HepG2 (cell line): ENCODE results near the gene ZCCHC18. TPM values are rescaled to one million over a fixed set of nuclear protein-coding genes. Genes with fewer than 3 reads are reported as not detected.

Experiments
- ATAC-seq: fragments of 200-7000 bp; cut with Tn5 transposase; 3 replicates; pipeline ENCODE4 v1.9.1; 2020; ENCODE audit warnings: mild to moderate bottlenecking, moderate library complexity
- BruUV-seq: library from RNA; stranded (reverse); fragments of 400-500 nt; replicated peaks from 2 replicates; lab custom pipeline; 2021; lab: Mats Ljungman, UMichigan
- CTCF ChIA-PET: fragments of 300-600 bp; formaldehyde crosslinking; extraction: SDS; loops from one replicate; lab custom pipeline; 2021; ENCODE audit warnings: low total read pairs, inconsistent platforms, low intra/inter-chr PET ratio; lab: Yijun Ruan, JAX
- POLR2A ChIA-PET: fragments of 350-600 bp; sonication (Branson Sonifier 250); formaldehyde crosslinking; loops from one replicate; lab custom pipeline; 2020; ENCODE audit warnings: antibody characterized with exemption, inconsistent platforms; lab: Yijun Ruan, JAX
- DNase-seq: peaks from one replicate; pipeline ENCODE4 v3.0.0-alpha.2; 2015; ENCODE audit warnings: low spot score
- FAIRE-seq: peaks from 3 replicates; lab custom pipeline; 2011; peaks lifted over from hg19 to GRCh38; lab: Jason Lieb, UNC
- H2AFZ ChIP-seq: one replicate; pipeline ENCODE4 v1.6.1; 2011; ENCODE audit warnings: low read length, inconsistent platforms
- H3K27ac ChIP-seq: fragments of 300-600 bp; 3 replicates; pipeline ENCODE4 v1.8.0; 2011; ENCODE audit warnings: mixed run types, mild to moderate bottlenecking, mixed read lengths, low read length, inconsistent platforms; ENCODE audit not compliant: insufficient read depth; ENCODE audit errors: extremely low read length
- H3K27me3 ChIP-seq, 2 experiments: fragments of 200-600 bp in 1 of 2; 2 replicates in 1 of 2; 3 replicates in 1 of 2; pipeline versions ENCODE4 v1.6.0 to v1.8.0; 2011; ENCODE audit warnings: low read length in 2 of 2, mild to moderate bottlenecking in 2 of 2, moderate library complexity in 2 of 2, inconsistent platforms in 1 of 2; ENCODE audit not compliant: insufficient read depth in 2 of 2, control insufficient read depth in 1 of 2
- H3K36me3 ChIP-seq, 2 experiments: fragments of 200-600 bp in 1 of 2; replicated peaks in 1 of 2; 2 replicates in 1 of 2; 3 replicates in 1 of 2; pipeline versions ENCODE4 v1.5.1 to v1.8.0; 2011; ENCODE audit warnings: low read length in 2 of 2, inconsistent platforms in 1 of 2; ENCODE audit not compliant: insufficient read depth in 2 of 2, control insufficient read depth in 1 of 2
- H3K4me1 ChIP-seq: 2 replicates; pipeline ENCODE4 v1.5.1; 2012; ENCODE audit warnings: low read length, inconsistent platforms; ENCODE audit not compliant: insufficient read depth
- H3K4me2 ChIP-seq: 2 replicates; pipeline ENCODE4 v1.6.0; 2011; ENCODE audit warnings: low read depth, low read length, inconsistent platforms
- H3K4me3 ChIP-seq, 3 experiments: fragments of 200-600 bp in 1 of 3; sonication (generic), shearing (Covaris generic) in 1 of 3; replicated peaks in 1 of 3; 2 replicates each; pipeline ENCODE4 v1.5.1; 2011 to 2016; ENCODE audit warnings: low read length in 3 of 3, inconsistent platforms in 2 of 3, low read depth in 2 of 3, mild to moderate bottlenecking in 2 of 3, control low read depth in 1 of 3, mixed read lengths in 1 of 3; ENCODE audit not compliant: insufficient read depth in 1 of 3
- H3K79me2 ChIP-seq: one replicate; pipeline ENCODE4 v1.6.1; 2011; ENCODE audit warnings: low read length, inconsistent platforms; ENCODE audit not compliant: insufficient read depth
- H3K9ac ChIP-seq: 2 replicates; pipeline ENCODE4 v1.6.0; 2011; ENCODE audit warnings: mild to moderate bottlenecking, low read depth, low read length, inconsistent platforms; ENCODE audit not compliant: insufficient read depth
- H3K9me3 ChIP-seq: 2 replicates; pipeline ENCODE4 v1.5.1; 2012; ENCODE audit warnings: mild to moderate bottlenecking, low read length
- H4K20me1 ChIP-seq: 2 replicates; pipeline ENCODE4 v1.6.0; 2011; ENCODE audit warnings: inconsistent platforms, mild to moderate bottlenecking, low read length, moderate library complexity; ENCODE audit not compliant: insufficient read depth
- HINFP ChIP-seq: sonication (generic); formaldehyde crosslinking; IDR thresholded peaks from 2 replicates; pipeline ENCODE4 v1.4.0; 2020; ENCODE audit warnings: low read depth, mild to moderate bottlenecking, missing genetic modification reagents
- KDM1A ChIP-seq: IDR thresholded peaks from 2 replicates; pipeline ENCODE4 v1.6.1; 2016; ENCODE audit warnings: missing compliant biosample characterization
- TRIM24 ChIP-seq: sonication (generic); formaldehyde crosslinking; IDR thresholded peaks from 2 replicates; pipeline ENCODE4 v1.8.0; 2022; ENCODE audit warnings: mild to moderate bottlenecking, missing genetic modification reagents
- ZNF232 ChIP-seq: sonication (generic); formaldehyde crosslinking; IDR thresholded peaks from 2 replicates; pipeline ENCODE4 v1.4.0; 2020; ENCODE audit warnings: missing genetic modification reagents, borderline replicate concordance
- WGBS: methylation state at CpG from one replicate; pipeline ENCODE4 v1.1.6; 2017; ENCODE audit warnings: low lambda C conversion rate; 5-methylcytosine and 5-hydroxymethylcytosine counted together
- in situ Hi-C: cut with HindIII; loops from 2 replicates; pipeline ENCODE4 v1.10.0; 2017; ENCODE audit warnings: low pct_unique_long_range_greater_than_20kb; ENCODE audit not compliant: extremely low pct_ligation_motif_present
- intact Hi-C: fragments of 100-400 bp; cut with micrococcal nuclease; formaldehyde crosslinking; loops from one replicate; pipeline ENCODE4 v1.10.0; 2022; ENCODE audit not compliant: unreplicated experiment
- polyA plus RNA-seq, 8 experiments: library from polyadenylated mRNA; depleted of rRNA in 3 of 8; stranded (reverse) in 7 of 8; unstranded in 1 of 8; fragments of >200 nt; fragmentation: Illumina TruSeq in 4 of 8; extraction: Trizol in 4 of 8; gene quantifications; 2 replicates each; pipeline versions ENCODE4 v1.2.1 to v1.2.3, GENCODE V29; 2011 to 2016; ENCODE audit warnings: low read depth in 4 of 8, missing spikeins in 1 of 8, mixed read lengths in 1 of 8; ENCODE audit not compliant: insufficient read depth in 1 of 8
- total RNA-seq, 5 experiments: library from RNA; depleted of rRNA; stranded (reverse); fragments of >200 nt; fragmentation: Illumina TruSeq; extraction: Trizol; gene quantifications; 2 replicates each; pipeline ENCODE4 v1.2.3, GENCODE V29; 2016; ENCODE audit warnings: low read depth in 1 of 5
- TF ChIP-seq, protein P1 (sequence below): sonication (generic); formaldehyde crosslinking; conservative IDR thresholded peaks from 2 replicates; pipeline ENCODE4 v1.8.0; 2022; ENCODE audit warnings: mild to moderate bottlenecking, moderate library complexity, missing genetic modification reagents
- TF ChIP-seq, protein P2 (sequence below): sonication (generic); formaldehyde crosslinking; conservative IDR thresholded peaks from 2 replicates; pipeline ENCODE4 v1.8.1; 2023; ENCODE audit warnings: missing genetic modification reagents
- TF ChIP-seq, protein P3 (sequence below): sonication (generic); formaldehyde crosslinking; IDR thresholded peaks from 2 replicates; pipeline ENCODE4 v1.4.0; 2020; ENCODE audit warnings: missing genetic modification reagents
- TF ChIP-seq, protein P4 (sequence below): sonication (generic); formaldehyde crosslinking; IDR thresholded peaks from 2 replicates; pipeline ENCODE4 v1.9.0; 2021; ENCODE audit warnings: missing genetic modification reagents, mild to moderate bottlenecking, borderline replicate concordance

Gene ZCCHC18
- total and polyA plus RNA-seq, 2 of the 13 experiments (the other 11 are each of a cell fraction or from before 2014, with no cell fraction given), result 0.18 to 0.33 TPM

- no peak for TF ChIP-seq HINFP (CRISPR knock-in tag)
- TF ChIP-seq, protein P1, sequence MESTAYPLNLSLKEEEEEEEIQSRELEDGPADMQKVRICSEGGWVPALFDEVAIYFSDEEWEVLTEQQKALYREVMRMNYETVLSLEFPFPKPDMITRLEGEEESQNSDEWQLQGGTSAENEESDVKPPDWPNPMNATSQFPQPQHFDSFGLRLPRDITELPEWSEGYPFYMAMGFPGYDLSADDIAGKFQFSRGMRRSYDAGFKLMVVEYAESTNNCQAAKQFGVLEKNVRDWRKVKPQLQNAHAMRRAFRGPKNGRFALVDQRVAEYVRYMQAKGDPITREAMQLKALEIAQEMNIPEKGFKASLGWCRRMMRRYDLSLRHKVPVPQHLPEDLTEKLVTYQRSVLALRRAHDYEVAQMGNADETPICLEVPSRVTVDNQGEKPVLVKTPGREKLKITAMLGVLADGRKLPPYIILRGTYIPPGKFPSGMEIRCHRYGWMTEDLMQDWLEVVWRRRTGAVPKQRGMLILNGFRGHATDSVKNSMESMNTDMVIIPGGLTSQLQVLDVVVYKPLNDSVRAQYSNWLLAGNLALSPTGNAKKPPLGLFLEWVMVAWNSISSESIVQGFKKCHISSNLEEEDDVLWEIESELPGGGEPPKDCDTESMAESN, result no peak
Observed at GRCh38 chrX:104122829-104123228, 10.5 kb downstream of the ZCCHC18 start (continued).

DNA sequence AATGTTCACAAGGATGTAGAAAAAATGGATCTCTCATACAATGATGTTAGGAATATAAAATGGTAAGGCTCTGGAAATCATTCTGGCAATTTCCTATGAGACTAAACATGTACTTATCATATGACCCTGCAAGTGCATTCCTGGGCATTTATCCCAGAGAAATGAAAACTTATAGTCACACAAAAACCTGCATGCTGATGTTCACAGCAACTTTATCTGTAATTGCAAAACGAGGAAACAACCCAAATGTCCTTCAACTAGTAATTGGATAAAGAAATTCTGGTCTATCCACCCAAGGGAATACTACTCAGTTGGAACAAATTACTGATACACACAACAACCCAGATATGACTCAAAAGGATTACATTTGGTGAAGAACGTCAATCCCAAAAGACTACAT is 14.5 kb downstream of the ZCCHC18 start:
- Histone ChIP-seq H3K27me3 (no peaks in the 10 kb centered on the region), H3K4me2 (no peak overlapping the region), H3K79me2 (no peaks in the 10 kb centered on the region), H3K4me3 (no peak overlapping the region), H4K20me1 (no peaks in the 10 kb centered on the region), H3K4me1 (no peaks in the 10 kb centered on the region), H3K27ac (no peak overlapping the region), H3K9me3 (no peaks in the 10 kb centered on the region), H3K36me3 (no peaks in the 10 kb centered on the region), H2AFZ (no peak overlapping the region), H3K9ac (no peak overlapping the region)
- TF ChIP-seq ZNF232 (CRISPR knock-in tag) (no peak), TRIM24 (CRISPR knock-in tag) (no peak), KDM1A (no peak)
- TF ChIP-seq, protein P2, sequence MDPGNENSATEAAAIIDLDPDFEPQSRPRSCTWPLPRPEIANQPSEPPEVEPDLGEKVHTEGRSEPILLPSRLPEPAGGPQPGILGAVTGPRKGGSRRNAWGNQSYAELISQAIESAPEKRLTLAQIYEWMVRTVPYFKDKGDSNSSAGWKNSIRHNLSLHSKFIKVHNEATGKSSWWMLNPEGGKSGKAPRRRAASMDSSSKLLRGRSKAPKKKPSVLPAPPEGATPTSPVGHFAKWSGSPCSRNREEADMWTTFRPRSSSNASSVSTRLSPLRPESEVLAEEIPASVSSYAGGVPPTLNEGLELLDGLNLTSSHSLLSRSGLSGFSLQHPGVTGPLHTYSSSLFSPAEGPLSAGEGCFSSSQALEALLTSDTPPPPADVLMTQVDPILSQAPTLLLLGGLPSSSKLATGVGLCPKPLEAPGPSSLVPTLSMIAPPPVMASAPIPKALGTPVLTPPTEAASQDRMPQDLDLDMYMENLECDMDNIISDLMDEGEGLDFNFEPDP (CRISPR knock-in tag), result no peak
- TF ChIP-seq, protein P3, sequence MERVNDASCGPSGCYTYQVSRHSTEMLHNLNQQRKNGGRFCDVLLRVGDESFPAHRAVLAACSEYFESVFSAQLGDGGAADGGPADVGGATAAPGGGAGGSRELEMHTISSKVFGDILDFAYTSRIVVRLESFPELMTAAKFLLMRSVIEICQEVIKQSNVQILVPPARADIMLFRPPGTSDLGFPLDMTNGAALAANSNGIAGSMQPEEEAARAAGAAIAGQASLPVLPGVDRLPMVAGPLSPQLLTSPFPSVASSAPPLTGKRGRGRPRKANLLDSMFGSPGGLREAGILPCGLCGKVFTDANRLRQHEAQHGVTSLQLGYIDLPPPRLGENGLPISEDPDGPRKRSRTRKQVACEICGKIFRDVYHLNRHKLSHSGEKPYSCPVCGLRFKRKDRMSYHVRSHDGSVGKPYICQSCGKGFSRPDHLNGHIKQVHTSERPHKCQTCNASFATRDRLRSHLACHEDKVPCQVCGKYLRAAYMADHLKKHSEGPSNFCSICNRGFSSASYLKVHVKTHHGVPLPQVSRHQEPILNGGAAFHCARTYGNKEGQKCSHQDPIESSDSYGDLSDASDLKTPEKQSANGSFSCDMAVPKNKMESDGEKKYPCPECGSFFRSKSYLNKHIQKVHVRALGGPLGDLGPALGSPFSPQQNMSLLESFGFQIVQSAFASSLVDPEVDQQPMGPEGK, result no peak
- TF ChIP-seq, protein P4, sequence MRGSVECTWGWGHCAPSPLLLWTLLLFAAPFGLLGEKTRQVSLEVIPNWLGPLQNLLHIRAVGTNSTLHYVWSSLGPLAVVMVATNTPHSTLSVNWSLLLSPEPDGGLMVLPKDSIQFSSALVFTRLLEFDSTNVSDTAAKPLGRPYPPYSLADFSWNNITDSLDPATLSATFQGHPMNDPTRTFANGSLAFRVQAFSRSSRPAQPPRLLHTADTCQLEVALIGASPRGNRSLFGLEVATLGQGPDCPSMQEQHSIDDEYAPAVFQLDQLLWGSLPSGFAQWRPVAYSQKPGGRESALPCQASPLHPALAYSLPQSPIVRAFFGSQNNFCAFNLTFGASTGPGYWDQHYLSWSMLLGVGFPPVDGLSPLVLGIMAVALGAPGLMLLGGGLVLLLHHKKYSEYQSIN, result no peak
- no TSS peak for BruUV-seq
- 74% methylated on average over 2 of the region's 2 CpGs for WGBS
- no peak for FAIRE-seq
- DNase-seq, result no peak
- ChIA-PET POLR2A (no interaction called here), CTCF (no interaction called here)
- in situ Hi-C loops (no loop called here), intact Hi-C loops (no loop called here)
- no peak for ATAC-seq
